VCaP (cell line): Measurements from ENCODE around the gene VPS13A.

Source experiments
- H3K27ac ChIP-seq: fragments of 450-650 bp; 2 replicates; pipeline ENCODE4 v1.5.1; 2017
- TF ChIP-seq, protein P1 (sequence below): fragments of 450-650 bp; conservative IDR thresholded peaks from 2 replicates; pipeline ENCODE4 v1.5.1; 2017; ENCODE audit warnings: mild to moderate bottlenecking, moderate library complexity

Gene VPS13A

DNA sequence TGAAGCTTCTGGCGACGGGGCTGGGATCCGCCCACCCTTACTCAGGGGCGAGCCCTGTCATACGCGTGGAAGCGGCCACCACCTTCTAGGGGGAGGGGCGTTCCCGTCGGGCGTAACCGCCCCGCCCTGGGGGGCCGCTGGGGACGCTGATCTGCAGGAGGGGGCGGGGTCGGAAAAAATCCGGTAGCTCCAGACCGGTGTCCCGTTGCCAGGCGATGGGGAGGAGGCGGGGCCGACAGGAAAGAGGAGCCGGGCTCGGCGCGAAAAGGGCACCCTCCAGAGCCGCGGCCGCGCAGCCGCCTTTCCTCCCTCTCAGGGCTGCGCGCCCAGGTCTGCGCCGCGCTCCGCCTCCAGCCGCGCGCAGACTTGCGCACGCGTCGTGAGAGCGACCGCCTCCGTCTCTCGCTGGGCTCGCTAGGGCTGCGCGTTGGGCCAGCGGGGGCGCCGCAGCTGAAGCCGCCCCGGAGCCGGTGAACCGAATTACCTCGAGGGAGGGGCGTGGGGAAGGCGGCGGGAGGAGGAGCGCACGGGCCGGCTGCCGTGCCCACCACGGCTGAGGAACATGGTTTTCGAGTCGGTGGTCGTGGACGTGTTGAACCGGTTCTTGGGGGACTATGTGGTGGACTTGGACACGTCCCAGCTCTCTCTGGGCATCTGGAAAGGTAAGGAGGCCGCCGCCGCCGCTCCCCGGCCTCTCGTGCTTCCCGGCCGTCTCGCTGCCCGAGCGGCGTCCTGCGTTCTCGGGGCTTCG, at the start of gene VPS13A:
Gene VPS13A, plus strand, starts transcription at position 392 of the 751 bp plus-strand sequence. Its CDS starts 171 bp downstream, at position 563.
- TF ChIP-seq, protein P1, sequence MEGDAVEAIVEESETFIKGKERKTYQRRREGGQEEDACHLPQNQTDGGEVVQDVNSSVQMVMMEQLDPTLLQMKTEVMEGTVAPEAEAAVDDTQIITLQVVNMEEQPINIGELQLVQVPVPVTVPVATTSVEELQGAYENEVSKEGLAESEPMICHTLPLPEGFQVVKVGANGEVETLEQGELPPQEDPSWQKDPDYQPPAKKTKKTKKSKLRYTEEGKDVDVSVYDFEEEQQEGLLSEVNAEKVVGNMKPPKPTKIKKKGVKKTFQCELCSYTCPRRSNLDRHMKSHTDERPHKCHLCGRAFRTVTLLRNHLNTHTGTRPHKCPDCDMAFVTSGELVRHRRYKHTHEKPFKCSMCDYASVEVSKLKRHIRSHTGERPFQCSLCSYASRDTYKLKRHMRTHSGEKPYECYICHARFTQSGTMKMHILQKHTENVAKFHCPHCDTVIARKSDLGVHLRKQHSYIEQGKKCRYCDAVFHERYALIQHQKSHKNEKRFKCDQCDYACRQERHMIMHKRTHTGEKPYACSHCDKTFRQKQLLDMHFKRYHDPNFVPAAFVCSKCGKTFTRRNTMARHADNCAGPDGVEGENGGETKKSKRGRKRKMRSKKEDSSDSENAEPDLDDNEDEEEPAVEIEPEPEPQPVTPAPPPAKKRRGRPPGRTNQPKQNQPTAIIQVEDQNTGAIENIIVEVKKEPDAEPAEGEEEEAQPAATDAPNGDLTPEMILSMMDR: peak; percentile 45

DNA sequence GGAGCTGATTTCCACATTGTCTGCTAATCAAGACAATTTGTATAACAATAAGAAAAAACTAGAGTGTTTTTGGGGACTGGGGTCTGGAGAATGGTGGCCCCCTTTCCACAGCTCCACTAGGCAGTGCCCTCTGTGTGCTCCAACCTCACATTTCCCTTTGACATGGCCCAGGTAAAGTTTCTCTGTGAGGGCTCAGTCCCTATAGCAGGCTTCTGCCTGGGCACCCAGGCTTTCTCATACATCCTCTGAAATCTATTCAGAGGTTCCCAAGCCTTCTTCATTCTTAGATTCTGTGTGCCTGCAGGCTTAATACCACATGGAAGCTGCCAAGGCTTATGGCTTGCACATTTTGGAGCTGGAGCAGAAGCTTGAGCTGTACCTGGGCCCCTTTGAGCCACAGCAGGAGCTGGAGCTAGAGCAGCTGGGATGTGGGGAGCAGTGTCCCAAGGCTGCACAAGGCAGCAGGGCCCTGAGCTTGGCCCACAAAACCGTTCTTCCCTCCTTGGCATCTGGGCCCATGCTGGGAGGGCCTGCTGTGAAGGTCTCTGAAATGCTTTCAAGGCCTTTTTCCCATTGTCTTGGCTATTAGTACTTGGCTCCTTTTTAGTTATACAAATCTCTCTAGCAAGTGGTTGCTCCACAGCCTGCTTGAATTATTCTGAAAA, 49.1 kb upstream of the VPS13A start:
- TF ChIP-seq, protein P1: no peak
- no peak overlapping the region for H3K27ac ChIP-seq

More for the DNA sequence above, at the start of gene VPS13A:
- peak within 1 kb of the TSS; percentile 96 for H3K27ac ChIP-seq

DNA sequence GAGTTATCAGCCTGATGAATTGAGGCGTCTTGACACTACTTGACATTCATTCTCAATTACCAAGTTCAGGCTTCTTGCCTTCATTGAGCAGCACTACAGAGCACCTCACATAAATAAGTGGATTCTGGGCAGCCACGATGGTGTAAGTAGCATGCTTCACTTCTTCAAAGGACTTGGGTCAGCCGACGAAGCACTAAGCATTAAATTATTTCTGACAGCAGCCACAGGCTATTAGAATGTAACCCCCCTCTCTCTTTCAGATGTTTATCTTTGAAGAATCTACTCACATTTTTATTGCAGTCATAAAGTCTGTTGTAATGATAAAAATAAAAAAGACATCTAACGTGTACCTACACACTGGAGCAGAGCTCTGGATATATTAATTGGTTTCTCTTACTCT, 45.9 kb upstream of the VPS13A start:
- TF ChIP-seq, protein P1: no peak
- peak overlapping the region; percentile 10; the same call in 1 of the 2 replicates for H3K27ac ChIP-seq

DNA sequence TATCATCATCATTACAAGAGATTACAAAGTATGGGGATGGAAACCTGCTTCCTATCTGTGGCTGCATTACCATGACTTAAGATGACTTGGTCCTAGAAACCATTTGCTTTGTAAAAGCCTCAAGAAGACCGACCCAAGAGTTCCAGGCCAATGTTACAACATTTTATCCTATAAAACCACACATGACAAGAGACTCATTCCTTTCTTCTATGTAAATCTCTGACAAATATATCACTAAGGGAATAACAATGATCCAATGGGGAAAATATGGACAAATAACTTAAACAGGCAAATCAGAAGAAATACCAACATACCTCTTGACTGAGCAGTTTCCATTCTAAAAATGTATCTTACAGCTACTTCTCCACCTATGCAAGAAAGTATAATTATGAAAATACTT, 44.3 kb upstream of the VPS13A start:
- no peak overlapping the region for H3K27ac ChIP-seq
- TF ChIP-seq, protein P1: no peak

DNA sequence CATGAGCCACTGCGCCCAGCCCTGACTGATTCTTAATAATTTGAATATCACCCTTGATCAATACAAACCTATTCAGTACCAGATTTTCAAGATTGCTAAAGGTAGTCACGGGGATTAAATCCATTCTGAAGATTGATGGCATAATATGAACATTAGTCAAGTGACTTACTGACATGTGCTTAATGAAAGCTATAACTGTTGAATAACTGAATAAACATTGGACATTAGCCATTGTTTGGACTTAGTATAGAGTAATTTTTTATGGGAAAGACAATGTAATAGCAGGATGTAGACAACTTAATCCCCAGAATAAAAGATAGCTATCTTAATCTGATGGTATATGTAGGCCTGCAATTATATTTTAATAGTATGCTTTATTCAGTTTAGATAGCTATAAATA, 35.0 kb upstream of the VPS13A start:
- no peak overlapping the region for H3K27ac ChIP-seq
- TF ChIP-seq, protein P1: no peak

DNA sequence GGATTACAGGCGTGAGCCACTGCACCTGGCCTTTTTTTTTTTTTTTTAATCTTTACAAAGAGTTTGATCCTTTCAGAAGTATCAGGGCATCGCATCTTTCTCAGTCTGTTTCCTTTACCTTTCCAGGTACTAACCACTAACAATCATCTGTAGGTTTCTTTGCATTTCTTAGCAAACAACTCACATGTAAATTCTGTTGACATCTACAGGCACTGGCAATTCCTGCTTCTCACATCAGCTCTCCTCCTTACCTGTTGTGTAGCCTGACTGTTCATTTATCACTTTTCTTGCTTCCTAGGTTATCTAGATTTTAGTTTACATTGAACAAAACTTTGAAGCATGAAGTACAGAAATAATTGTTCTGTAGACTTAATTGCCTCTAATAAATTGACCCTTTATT, 27.5 kb upstream of the VPS13A start:
- TF ChIP-seq, protein P1: no peak
- H3K27ac ChIP-seq: no peak overlapping the region

DNA sequence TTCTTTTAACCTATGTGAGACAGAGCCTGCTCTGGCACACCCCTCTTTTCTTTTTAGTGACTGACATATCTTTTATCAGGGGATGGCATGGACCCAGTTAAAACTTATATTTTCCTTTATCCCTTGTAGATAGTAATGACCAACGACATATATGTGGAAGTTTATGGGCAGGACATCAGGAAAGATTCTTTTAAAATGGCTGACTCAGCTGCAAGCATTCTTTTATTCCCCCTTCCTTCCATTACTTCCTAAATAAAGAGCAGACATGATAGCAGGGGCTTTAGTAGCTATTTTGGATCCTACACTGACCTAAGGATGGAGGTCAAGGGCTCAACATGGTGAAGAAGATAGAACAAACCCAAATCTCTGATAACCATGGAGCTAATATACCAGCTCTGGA, 25.0 kb upstream of the VPS13A start:
- no peak overlapping the region for H3K27ac ChIP-seq
- TF ChIP-seq, protein P1: no peak
